PFSK-1 (cell line): ENCODE measurements around the gene DLGAP5.

Experiments used
- FOXP2 ChIP-seq: optimal IDR thresholded peaks from 2 replicates; pipeline ENCODE3; 2011; ENCODE audit warnings: borderline replicate concordance, control low read depth, inconsistent platforms; ENCODE audit not compliant: insufficient read depth; ENCODE audit errors: extremely low read length, extremely low read depth
- POLR2AphosphoS5 ChIP-seq: IDR thresholded peaks from 2 replicates; pipeline ENCODE4 v1.6.1; 2012; ENCODE audit warnings: low read depth, mild to moderate bottlenecking, control low read depth, low read length, moderate library complexity
- SIN3A ChIP-seq: IDR thresholded peaks from 2 replicates; pipeline ENCODE4 v1.6.1; 2012; ENCODE audit warnings: mild to moderate bottlenecking, low read length, moderate library complexity, borderline replicate concordance; ENCODE audit not compliant: insufficient read depth
- TAF1 ChIP-seq: IDR thresholded peaks from 2 replicates; pipeline ENCODE4 v1.6.1; 2012; ENCODE audit warnings: low read length, control low read depth, borderline replicate concordance; ENCODE audit not compliant: insufficient read depth
- TF ChIP-seq, protein P1 (sequence below), 2 experiments: IDR thresholded peaks; 2 replicates each; pipeline versions ENCODE4 v1.6.1 to v1.8.0; 2011 to 2012; ENCODE audit warnings: low read depth in 2 of 2, low read length in 2 of 2, control low read depth in 1 of 2, inconsistent platforms in 1 of 2, mild to moderate bottlenecking in 1 of 2, moderate library complexity in 1 of 2; ENCODE audit not compliant: insufficient read depth in 1 of 2

DLGAP5 gene

DNA sequence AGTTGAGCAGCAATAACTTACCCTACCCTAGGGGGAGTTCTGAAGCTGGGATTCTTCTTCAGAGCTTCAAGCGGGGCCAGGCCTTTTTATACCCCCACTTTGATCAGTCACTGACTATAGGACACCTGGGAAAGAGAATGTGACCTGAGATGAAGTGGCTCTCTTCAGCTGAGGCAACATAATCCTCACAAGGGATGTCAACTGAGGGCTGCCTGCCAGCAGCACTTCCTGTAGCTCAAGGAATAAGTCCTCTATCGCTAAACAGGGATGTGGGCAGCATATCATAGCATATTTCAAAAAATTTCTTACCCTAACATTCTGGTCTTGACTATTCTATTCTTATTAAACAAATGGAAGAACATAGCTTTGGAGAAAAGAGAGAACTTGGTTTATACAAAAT lies 45.0 kb downstream of the DLGAP5 start:
- TF ChIP-seq POLR2AphosphoS5 (no peak), TAF1 (no peak), FOXP2 (no peak), SIN3A (no peak)
- TF ChIP-seq, protein P1, sequence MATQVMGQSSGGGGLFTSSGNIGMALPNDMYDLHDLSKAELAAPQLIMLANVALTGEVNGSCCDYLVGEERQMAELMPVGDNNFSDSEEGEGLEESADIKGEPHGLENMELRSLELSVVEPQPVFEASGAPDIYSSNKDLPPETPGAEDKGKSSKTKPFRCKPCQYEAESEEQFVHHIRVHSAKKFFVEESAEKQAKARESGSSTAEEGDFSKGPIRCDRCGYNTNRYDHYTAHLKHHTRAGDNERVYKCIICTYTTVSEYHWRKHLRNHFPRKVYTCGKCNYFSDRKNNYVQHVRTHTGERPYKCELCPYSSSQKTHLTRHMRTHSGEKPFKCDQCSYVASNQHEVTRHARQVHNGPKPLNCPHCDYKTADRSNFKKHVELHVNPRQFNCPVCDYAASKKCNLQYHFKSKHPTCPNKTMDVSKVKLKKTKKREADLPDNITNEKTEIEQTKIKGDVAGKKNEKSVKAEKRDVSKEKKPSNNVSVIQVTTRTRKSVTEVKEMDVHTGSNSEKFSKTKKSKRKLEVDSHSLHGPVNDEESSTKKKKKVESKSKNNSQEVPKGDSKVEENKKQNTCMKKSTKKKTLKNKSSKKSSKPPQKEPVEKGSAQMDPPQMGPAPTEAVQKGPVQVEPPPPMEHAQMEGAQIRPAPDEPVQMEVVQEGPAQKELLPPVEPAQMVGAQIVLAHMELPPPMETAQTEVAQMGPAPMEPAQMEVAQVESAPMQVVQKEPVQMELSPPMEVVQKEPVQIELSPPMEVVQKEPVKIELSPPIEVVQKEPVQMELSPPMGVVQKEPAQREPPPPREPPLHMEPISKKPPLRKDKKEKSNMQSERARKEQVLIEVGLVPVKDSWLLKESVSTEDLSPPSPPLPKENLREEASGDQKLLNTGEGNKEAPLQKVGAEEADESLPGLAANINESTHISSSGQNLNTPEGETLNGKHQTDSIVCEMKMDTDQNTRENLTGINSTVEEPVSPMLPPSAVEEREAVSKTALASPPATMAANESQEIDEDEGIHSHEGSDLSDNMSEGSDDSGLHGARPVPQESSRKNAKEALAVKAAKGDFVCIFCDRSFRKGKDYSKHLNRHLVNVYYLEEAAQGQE (IDR thresholded peaks at IDR 0.05; ENCODE audit: insufficient read depth in 1 of 2, low read depth in 2 of 2, low read length in 2 of 2): no peak

DNA sequence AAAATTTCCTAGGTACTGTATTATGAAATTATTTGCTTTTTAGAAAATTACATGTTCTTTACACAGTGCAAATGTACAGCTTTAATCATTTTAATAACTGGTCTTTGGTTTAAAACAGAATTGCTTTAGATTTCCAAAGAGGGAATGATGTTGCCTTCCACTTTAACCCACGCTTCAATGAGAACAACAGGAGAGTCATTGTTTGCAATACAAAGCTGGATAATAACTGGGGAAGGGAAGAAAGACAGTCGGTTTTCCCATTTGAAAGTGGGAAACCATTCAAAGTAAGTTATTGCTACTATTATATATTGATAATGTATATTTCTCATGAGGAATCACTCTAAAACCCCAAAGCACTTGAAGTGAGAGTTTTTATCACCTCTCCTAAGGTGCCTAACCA lies 48.9 kb downstream of the DLGAP5 start:
- TF ChIP-seq SIN3A: no peak
- no peak for TF ChIP-seq POLR2AphosphoS5
- no peak for TF ChIP-seq TAF1
- TF ChIP-seq, protein P1 (IDR thresholded peaks at IDR 0.05; ENCODE audit: insufficient read depth in 1 of 2, low read depth in 2 of 2, low read length in 2 of 2): no peak
- no peak for TF ChIP-seq FOXP2

DNA sequence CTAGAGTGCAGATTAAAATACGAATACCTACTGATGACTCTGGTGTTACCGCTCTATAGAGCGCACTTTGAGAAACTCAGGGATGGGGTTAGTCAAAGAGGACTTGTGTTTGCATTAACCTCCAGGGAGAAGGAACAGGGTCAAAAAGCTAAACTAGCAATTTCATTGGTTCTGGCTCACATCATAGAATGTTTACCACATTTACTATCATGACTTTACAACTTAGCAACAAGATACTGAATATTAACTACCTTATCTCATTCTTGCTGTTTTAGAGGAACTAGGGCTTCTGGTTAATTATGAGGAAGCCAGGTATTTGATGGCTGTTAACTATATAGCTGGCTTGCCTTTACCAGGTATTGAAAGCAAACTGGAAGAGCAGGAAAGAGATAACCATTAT lies 49.6 kb downstream of the DLGAP5 start:
- TF ChIP-seq SIN3A (no peak), POLR2AphosphoS5 (no peak), TAF1 (no peak), FOXP2 (no peak)
- TF ChIP-seq, protein P1 (IDR thresholded peaks at IDR 0.05; ENCODE audit: insufficient read depth in 1 of 2, low read depth in 2 of 2, low read length in 2 of 2): no peak

DNA sequence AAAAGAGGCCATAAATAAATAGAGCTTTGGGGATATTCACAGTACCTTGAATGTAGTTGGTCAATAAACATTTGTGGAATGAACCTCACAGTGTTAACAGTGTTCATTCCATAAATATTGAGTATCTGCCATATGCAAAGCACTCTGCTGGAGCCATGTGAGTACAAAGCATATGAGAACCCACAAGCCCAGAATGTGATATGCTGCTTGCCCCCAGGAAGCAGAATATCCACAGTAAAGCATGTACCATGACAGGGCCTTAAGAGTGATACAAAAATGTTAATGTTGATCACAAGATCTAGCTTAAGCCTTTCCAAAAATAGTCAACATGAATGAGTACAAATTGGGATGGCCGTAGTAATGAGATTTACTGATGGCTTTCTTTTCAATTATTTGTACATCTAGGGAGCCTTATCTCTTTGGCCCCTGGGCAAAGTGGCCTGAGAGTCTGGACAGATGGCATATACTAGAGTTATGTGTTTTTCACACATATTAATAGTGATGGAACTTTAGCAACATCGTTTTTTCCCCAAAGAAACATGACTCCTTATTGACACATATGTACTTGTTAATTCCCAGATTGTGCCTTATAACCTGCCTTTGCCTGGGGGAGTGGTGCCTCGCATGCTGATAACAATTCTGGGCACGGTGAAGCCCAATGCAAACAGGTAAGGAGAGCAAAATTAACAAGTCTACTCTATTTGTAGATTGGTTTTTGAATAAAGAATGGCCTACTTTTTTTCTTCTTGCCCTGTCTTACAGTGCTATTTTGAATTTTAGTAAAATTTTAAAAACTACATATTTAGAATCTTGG lies 51.5 kb downstream of the DLGAP5 start:
- TF ChIP-seq SIN3A (no peak), TAF1 (no peak), POLR2AphosphoS5 (no peak), FOXP2 (no peak)
- TF ChIP-seq, protein P1 (IDR thresholded peaks at IDR 0.05; ENCODE audit: insufficient read depth in 1 of 2, low read depth in 2 of 2, low read length in 2 of 2): no peak

GRCh38 chr14:55139141-55139540 lies 52.2 kb downstream of the DLGAP5 start:
- TF ChIP-seq TAF1 (no peak), SIN3A (no peak), FOXP2 (no peak)
- TF ChIP-seq, protein P1 (IDR thresholded peaks at IDR 0.05; ENCODE audit: insufficient read depth in 1 of 2, low read depth in 2 of 2, low read length in 2 of 2): no peak
